ENCODE data around the gene ASAP3. TPM values are rescaled to one million over a fixed set of nuclear protein-coding genes. Genes with fewer than 3 reads are reported as not detected.

The ASAP3 gene
- total and polyA plus RNA-seq, 2 of the 13 experiments (the other 11 are each of a cell fraction or from before 2014, with no cell fraction given): 32.6 to 37.0 TPM

GRCh38 chr1:23527900-23528249 lies 43.9 kb upstream of the ASAP3 start:
- TF ChIP-seq YY1 (IDR thresholded peaks at IDR 0.05; ENCODE audit: insufficient read depth, insufficient replicate concordance, low read depth, low read length) (no peak), ZNF792 (CRISPR knock-in tag; IDR thresholded peaks at IDR 0.05) (no peak), ZBTB33 (CRISPR knock-in tag; IDR thresholded peaks at IDR 0.05) (peak; percentile 35; the same call in 1 of the 2 replicates)
- Histone ChIP-seq H4K20me1 (ENCODE audit: insufficient read depth, low read length) (no peaks in the 10 kb centered on the region), H3K9me3 (ENCODE audit: low read length) (no peaks in the 10 kb centered on the region), H3K9ac (ENCODE audit: insufficient read depth, low read depth, low read length) (no peak overlapping the region), H3K4me2 (ENCODE audit: low read depth, low read length) (peak overlapping the region; percentile 90; the same call in 1 of the 2 replicates), H3K27me3 (ENCODE audit: control insufficient read depth in 1 of 2, insufficient read depth in 2 of 2, low read length in 2 of 2) (no peaks in the 10 kb centered on the region), H3K79me2 (ENCODE audit: insufficient read depth, low read length) (no peaks in the 10 kb centered on the region), H3K36me3 (replicated peaks in 1 of 2; ENCODE audit: control insufficient read depth in 1 of 2, insufficient read depth in 2 of 2, low read length in 2 of 2) (no peaks in the 10 kb centered on the region; a peak in 1 of 5 replicates), H3K4me3 (replicated peaks in 1 of 3; ENCODE audit: insufficient read depth in 1 of 3, low read depth in 2 of 3, low read length in 3 of 3) (no peak overlapping the region), H3K27ac (ENCODE audit: extremely low read length, insufficient read depth, low read length) (no peak overlapping the region), H2AFZ (ENCODE audit: low read length) (no peak overlapping the region), H3K4me1 (ENCODE audit: insufficient read depth, low read length) (peaks cover 58% of the 10 kb centered on the region)
- no peak for FAIRE-seq
- no peak for DNase-seq (ENCODE audit: low spot score)
- BruUV-seq (replicated peaks): no TSS peak
- ChIA-PET POLR2A (interaction anchor here (0.7 kb wide), 1 partner anchor 44 kb away, joined by 3 read pairs; the partner anchor contains the start of gene ASAP3), CTCF (ENCODE audit: low intra/inter-chr PET ratio, low total read pairs) (no interaction called here)
- in situ Hi-C loops (cut with HindIII; ENCODE audit: extremely low pct_ligation_motif_present, low pct_unique_long_range_greater_than_20kb) (no loop called here), intact Hi-C loops (cut with micrococcal nuclease; ENCODE audit: unreplicated experiment) (loop anchor here (1.0 kb wide), 1 partner anchor 7 kb away; no protein-coding TSS in a partner anchor)
- no peak for ATAC-seq
- WGBS (ENCODE audit: low lambda C conversion rate): 99% methylated on average over 6 of the region's 6 CpGs

GRCh38 chr1:23527366-23527765 lies 43.4 kb upstream of the ASAP3 start:
- intact Hi-C loops (cut with micrococcal nuclease; ENCODE audit: unreplicated experiment) (loop anchor here (1.0 kb wide), 1 partner anchor 8 kb away; no protein-coding TSS in a partner anchor), in situ Hi-C loops (cut with HindIII; ENCODE audit: extremely low pct_ligation_motif_present, low pct_unique_long_range_greater_than_20kb) (no loop called here)
- Histone ChIP-seq H3K4me3 (replicated peaks in 1 of 3; ENCODE audit: insufficient read depth in 1 of 3, low read depth in 2 of 3, low read length in 3 of 3) (no peak overlapping the region), H3K9me3 (ENCODE audit: low read length) (no peaks in the 10 kb centered on the region), H3K4me2 (ENCODE audit: low read depth, low read length) (no peak overlapping the region), H3K27ac (ENCODE audit: extremely low read length, insufficient read depth, low read length) (no peak overlapping the region), H3K79me2 (ENCODE audit: insufficient read depth, low read length) (no peaks in the 10 kb centered on the region), H4K20me1 (ENCODE audit: insufficient read depth, low read length) (no peaks in the 10 kb centered on the region), H2AFZ (ENCODE audit: low read length) (no peak overlapping the region), H3K36me3 (replicated peaks in 1 of 2; ENCODE audit: control insufficient read depth in 1 of 2, insufficient read depth in 2 of 2, low read length in 2 of 2) (no peaks in the 10 kb centered on the region; a peak in 1 of 5 replicates), H3K27me3 (ENCODE audit: control insufficient read depth in 1 of 2, insufficient read depth in 2 of 2, low read length in 2 of 2) (no peaks in the 10 kb centered on the region), H3K9ac (ENCODE audit: insufficient read depth, low read depth, low read length) (0 out of 2 replicates have a peak overlapping the region, but pooled peaks have one; percentile 16), H3K4me1 (ENCODE audit: insufficient read depth, low read length) (peaks cover 53% of the 10 kb centered on the region)
- no peak for DNase-seq (ENCODE audit: low spot score)
- BruUV-seq (replicated peaks): no TSS peak
- ChIA-PET CTCF (ENCODE audit: low intra/inter-chr PET ratio, low total read pairs) (no interaction called here), POLR2A (interaction anchor here (0.7 kb wide), 1 partner anchor 43 kb away, joined by 3 read pairs; the partner anchor contains the start of gene ASAP3)
- WGBS (ENCODE audit: low lambda C conversion rate): 83% methylated on average over 6 of the region's 7 CpGs
- ATAC-seq: no peak
- FAIRE-seq: no peak
- TF ChIP-seq HMG20B (CRISPR knock-in tag; conservative IDR thresholded peaks at IDR 0.05) (no peak), MEIS1 (CRISPR knock-in tag; IDR thresholded peaks at IDR 0.05; ENCODE audit: borderline replicate concordance) (no peak), DPF2 (CRISPR knock-in tag; IDR thresholded peaks at IDR 0.05; ENCODE audit: borderline replicate concordance, low read depth) (no peak), KLF12 (CRISPR knock-in tag; IDR thresholded peaks at IDR 0.05; ENCODE audit: borderline replicate concordance) (no peak), ZNF33B (CRISPR knock-in tag; IDR thresholded peaks at IDR 0.05) (no peak), ZXDC (CRISPR knock-in tag; IDR thresholded peaks at IDR 0.05) (no peak), PLRG1 (conservative IDR thresholded peaks at IDR 0.05) (no peak), IRX3 (CRISPR knock-in tag; IDR thresholded peaks at IDR 0.05; ENCODE audit: borderline replicate concordance, low read depth) (no peak), ATRX (CRISPR knock-in tag; IDR thresholded peaks at IDR 0.05; ENCODE audit: borderline replicate concordance) (no peak), SETDB1 (CRISPR knock-in tag; IDR thresholded peaks at IDR 0.05; ENCODE audit: borderline replicate concordance) (no peak), SAP130 (CRISPR knock-in tag; IDR thresholded peaks at IDR 0.05; ENCODE audit: low read depth) (no peak), ZNF230 (CRISPR knock-in tag; IDR thresholded peaks at IDR 0.05) (no peak)

All from HepG2 (cell line).